HT1080 (cell line): ENCODE measurements around the gene SERPING1. TPM values are rescaled to one million over a fixed set of nuclear protein-coding genes. Genes with fewer than 3 reads are reported as not detected.
A peak's percentile ranks its signal among the peaks of the same experiment; 100 is the strongest.
"Not testable (repeated sequence)": the region's sequence is repeated elsewhere in the genome, so short reads cannot be mapped to it uniquely, and the experiment has no call there.

Source experiments
- DNase-seq: peaks from one replicate; pipeline ENCODE4 v3.0.0-alpha.2; 2015; ENCODE audit warnings: low read depth
- small RNA-seq: library from RNA; depleted of rRNA; stranded (forward); fragments of <200 nt; gene quantifications from one replicate; pipeline ENCODE3, GENCODE V24; 2014
- total RNA-seq: library from RNA; depleted of rRNA; stranded (reverse); fragments of >200 nt; shearing (Covaris generic); gene quantifications from 2 replicates; pipeline ENCODE4 v1.2.3, GENCODE V29; 2014; rRNA removed

SERPING1 gene
- total RNA-seq, 1 experiment from 2014 or later = not detected

GRCh38 chr11:57652230-57652629, 54.7 kb downstream of the SERPING1 start:
- not testable (repeated sequence) for DNase-seq

- DNase-seq = no peak
Measured at GRCh38 chr11:57652662-57653061, 55.2 kb downstream of the SERPING1 start.

- DNase-seq = no peak
Measured at GRCh38 chr11:57653163-57653562, 55.7 kb downstream of the SERPING1 start.

- DNase-seq = no peak
Measured at GRCh38 chr11:57656885-57657193, 59.4 kb downstream of the SERPING1 start.

GRCh38 chr11:57657194-57658022, 59.9 kb downstream of the SERPING1 start, which contains the start of gene CLP1:
TSS of gene CLP1 (plus strand) at chr11:57657762. CDS start at chr11:57659477, 1,715 bp downstream.
- peak; percentile 99 for DNase-seq

GRCh38 chr11:57658023-57658361, 60.5 kb downstream of the SERPING1 start:
- DNase-seq = no peak

- no peak for DNase-seq
Measured at GRCh38 chr11:57659669-57660068, 62.2 kb downstream of the SERPING1 start.

GRCh38 chr11:57662893-57663292, 65.4 kb downstream of the SERPING1 start:
- no peak for DNase-seq

- DNase-seq = no peak
Measured at GRCh38 chr11:57663975-57664374, 66.5 kb downstream of the SERPING1 start.

Small RNA genes within 50 kb of the gene (small RNA-seq; reads per million reads assigned to genes)
- 42.1 reads per million, percentile 94 among the genes with 10 or more reads in this experiment for gene MIR130A

Other genes starting within 250 kb of the SERPING1 start
- not detected in 2 replicates for gene PRG3, start 216.5 kb upstream of the SERPING1 start, total RNA-seq
- gene PRG2, start 207.0 kb upstream of the SERPING1 start, total RNA-seq = not detected in 2 replicates
- gene SLC43A3, start 170.6 kb upstream of the SERPING1 start, total RNA-seq = 81.0 and 87.2 TPM in 2 replicates
- gene RTN4RL2, start 137.2 kb upstream of the SERPING1 start, total RNA-seq = 5.6 and 11.3 TPM in 2 replicates
- 13.6 and 14.5 TPM in 2 replicates for gene SLC43A1, start 82.0 kb upstream of the SERPING1 start, total RNA-seq
- gene TIMM10, start 66.9 kb upstream of the SERPING1 start, total RNA-seq = 115 and 191 TPM in 2 replicates
- gene SMTNL1, start 60.1 kb upstream of the SERPING1 start, total RNA-seq = not detected in 2 replicates
- 37.3 and 51.2 TPM in 2 replicates for gene UBE2L6, start 30.0 kb upstream of the SERPING1 start, total RNA-seq
- gene YPEL4, start 52.2 kb downstream of the SERPING1 start, total RNA-seq = 0.42 and 0.84 TPM in 2 replicates
- gene CLP1, start 60.1 kb downstream of the SERPING1 start, total RNA-seq = 41.5 and 42.9 TPM in 2 replicates
- gene ZDHHC5, start 70.4 kb downstream of the SERPING1 start, total RNA-seq = 36.9 and 59.0 TPM in 2 replicates
- gene MED19, start 114.5 kb downstream of the SERPING1 start, total RNA-seq = 29.3 and 32.1 TPM in 2 replicates
- gene TMX2, start 114.9 kb downstream of the SERPING1 start, total RNA-seq = 161 and 179 TPM in 2 replicates
- 134 and 180 TPM in 2 replicates for gene SELENOH, start 143.8 kb downstream of the SERPING1 start, total RNA-seq
- gene BTBD18, start 154.1 kb downstream of the SERPING1 start, total RNA-seq = not detected in 2 replicates
- gene CTNND1, start 164.1 kb downstream of the SERPING1 start, total RNA-seq = 41.4 and 49.5 TPM in 2 replicates